ENCODE results near the gene PRPF40B.

DNA sequence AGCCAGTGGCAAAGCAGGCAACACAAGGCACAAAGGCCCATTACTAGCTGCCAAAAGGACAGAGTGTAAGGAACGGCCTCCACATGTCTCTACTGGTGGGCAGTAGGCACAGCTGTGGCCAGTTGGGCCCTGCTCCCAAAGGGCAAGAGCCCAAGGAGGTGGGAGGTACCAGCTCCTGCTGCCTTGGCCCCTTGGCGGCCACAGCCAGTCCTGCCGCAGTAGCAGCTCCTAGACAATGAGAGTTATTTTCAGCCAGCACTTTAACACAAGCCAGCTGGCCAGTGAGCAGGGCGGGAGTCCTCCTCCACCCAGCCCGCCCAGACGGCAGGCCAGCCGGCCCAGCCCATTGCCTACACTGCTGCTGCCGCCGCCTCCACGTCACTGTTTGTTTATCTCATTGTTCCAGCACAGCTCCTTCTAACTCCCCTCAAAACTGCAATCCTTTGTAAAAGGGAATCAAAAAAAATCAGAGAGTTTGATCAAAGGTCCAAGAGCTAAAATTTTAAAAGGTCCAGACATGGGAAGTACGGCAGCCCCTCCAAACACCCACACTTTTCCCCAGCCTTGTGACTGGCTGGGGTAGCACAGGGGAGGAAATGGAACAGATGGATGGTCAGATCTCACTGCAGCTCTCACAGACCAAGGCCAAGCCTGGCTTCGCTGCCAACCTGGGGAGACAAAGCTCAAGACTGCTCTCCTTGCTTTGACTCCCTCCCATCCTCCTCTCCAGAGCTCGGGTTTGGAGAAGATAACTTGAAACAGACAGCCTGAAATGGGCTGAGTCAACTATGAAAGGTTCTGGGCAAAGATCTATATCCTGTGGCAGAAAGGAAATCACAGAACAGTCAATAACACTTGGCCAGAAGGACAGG lies 50.3 kb downstream of the PRPF40B start:
- TF ChIP-seq, protein P1, sequence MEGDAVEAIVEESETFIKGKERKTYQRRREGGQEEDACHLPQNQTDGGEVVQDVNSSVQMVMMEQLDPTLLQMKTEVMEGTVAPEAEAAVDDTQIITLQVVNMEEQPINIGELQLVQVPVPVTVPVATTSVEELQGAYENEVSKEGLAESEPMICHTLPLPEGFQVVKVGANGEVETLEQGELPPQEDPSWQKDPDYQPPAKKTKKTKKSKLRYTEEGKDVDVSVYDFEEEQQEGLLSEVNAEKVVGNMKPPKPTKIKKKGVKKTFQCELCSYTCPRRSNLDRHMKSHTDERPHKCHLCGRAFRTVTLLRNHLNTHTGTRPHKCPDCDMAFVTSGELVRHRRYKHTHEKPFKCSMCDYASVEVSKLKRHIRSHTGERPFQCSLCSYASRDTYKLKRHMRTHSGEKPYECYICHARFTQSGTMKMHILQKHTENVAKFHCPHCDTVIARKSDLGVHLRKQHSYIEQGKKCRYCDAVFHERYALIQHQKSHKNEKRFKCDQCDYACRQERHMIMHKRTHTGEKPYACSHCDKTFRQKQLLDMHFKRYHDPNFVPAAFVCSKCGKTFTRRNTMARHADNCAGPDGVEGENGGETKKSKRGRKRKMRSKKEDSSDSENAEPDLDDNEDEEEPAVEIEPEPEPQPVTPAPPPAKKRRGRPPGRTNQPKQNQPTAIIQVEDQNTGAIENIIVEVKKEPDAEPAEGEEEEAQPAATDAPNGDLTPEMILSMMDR (IDR thresholded peaks at IDR 0.05; ENCODE audit: poor library complexity): peak; percentile 5
- no peak for TF ChIP-seq EZH2 (IDR thresholded peaks at IDR 0.05; ENCODE audit: borderline replicate concordance)
- TF ChIP-seq EZH2phosphoT487 (IDR thresholded peaks at IDR 0.05; ENCODE audit: low read depth, severe bottlenecking, unreplicated experiment): no peak
